Activated CD4-positive, alpha-beta T cell treated with anti-CD3 and anti-CD28 coated beads, Interleukin-2, amount 50 U/mL, for 1 hour (primary cell): ENCODE data around the gene KPNB1.

Experiments used
- DNase-seq: peaks from one replicate; pipeline ENCODE4 v3.0.0-alpha.2; 2020

KPNB1 gene

GRCh38 chr17:47733047-47733673 is 83.4 kb downstream of the KPNB1 start, which contains the start of gene TBX21:
TBX21 (plus strand) TSS chr17:47733236; CDS start chr17:47733455, 219 bp downstream.
- DNase-seq, result peak; percentile 90

GRCh38 chr17:47733674-47734410 is 84.1 kb downstream of the KPNB1 start:
- DNase-seq, result no peak

- DNase-seq, result no peak
These were observed 85.4 kb downstream of the KPNB1 start for GRCh38 chr17:47735139-47735464.
